Activated CD8-positive, alpha-beta memory T cell treated with anti-CD3 and anti-CD28 coated beads for 48 hours (primary cell): ENCODE data around the gene PSME3IP1.

ENCODE experiments used
- DNase-seq, 3 experiments: peaks; one replicate each; pipeline ENCODE4 v3.0.0-alpha.2; 2020; ENCODE audit warnings: low read depth in 2 of 3, low spot score in 2 of 3

The PSME3IP1 gene

GRCh38 chr16:57169327-57169726, 16.5 kb downstream of the PSME3IP1 start:
- no peak for DNase-seq

DNA sequence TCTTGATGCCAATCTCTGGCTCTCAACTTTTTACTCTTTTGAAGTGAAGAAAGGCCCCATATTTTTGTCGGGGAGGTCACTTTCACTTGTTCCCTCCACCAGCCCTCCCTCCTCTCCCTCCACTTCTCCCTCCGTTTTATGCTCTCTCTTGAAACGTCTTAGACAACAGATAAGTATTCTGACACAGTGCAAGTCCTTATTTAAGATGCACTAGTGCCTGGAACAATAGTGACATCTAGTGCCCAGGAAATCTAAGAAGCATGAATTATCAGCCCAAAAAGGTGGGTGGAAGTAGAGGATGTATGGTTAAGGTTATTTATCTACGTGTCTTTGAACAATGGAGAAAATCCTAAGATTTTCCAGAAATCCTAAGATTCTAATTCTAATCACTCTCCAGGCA, 17.9 kb downstream of the PSME3IP1 start:
- DNase-seq = no peak

DNA sequence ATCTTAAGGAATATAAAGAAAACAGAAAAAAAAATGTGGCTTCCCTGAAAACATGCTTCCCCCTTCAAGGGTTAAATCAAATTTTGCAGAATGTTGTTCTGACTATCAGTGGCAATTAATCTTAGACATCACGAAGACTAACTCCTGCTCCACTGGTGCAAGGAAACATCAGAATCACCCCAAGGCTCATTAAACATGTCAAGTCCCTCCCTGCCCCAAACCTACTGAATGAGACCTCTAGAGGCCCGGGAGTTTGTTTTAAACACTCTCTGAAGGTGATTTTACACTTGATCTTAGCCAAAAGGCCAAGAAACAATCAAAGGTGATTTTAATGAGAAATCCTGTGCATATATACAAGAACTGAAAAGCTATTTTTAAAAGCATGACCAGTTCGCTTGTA, 18.3 kb downstream of the PSME3IP1 start:
- DNase-seq = no peak

DNA sequence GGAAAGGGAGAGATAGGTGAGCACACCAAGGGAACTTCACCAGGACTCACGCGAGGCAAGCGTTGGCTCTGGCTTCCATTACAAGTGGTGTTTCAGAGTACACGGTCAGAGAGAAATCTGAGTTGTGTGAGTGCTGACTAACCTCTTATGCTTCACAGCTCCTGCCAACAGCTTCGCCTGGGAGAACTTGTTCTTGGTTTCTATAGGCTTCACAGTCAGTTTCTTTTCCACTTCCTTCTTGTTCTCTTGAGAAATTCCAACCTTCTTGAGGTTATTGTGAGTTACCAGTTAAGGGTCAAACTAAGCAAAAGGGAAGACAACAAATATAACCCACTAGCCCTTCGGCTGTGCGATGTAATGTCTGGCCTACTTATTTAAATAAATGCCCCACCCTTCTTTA, 18.9 kb downstream of the PSME3IP1 start:
- no peak for DNase-seq

GRCh38 chr16:57166451-57166850, 19.4 kb downstream of the PSME3IP1 start:
- DNase-seq = no peak

- DNase-seq = no peak
These were observed 19.9 kb downstream of the PSME3IP1 start for GRCh38 chr16:57165938-57166337.

- no peak for DNase-seq
These were observed 20.4 kb downstream of the PSME3IP1 start for GRCh38 chr16:57165483-57165882.

DNA sequence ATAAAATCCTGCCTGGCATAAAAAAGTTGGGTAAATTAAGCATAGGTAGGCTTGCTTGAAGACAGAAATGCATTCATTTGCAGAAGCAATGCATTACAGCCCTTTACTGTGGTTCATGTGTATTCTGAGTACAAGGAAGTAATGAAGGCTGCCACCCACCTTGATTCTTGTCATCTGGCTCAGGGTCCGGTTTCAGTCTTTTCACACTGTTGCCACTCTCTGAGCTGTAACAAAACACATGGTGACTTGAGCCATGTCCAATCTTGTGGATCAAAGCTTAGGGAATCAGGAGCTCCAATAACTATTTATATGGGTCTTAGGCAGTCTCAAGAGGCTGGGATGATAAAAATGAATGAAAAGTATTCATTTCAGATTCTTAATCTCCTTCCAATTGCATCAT, 22.0 kb downstream of the PSME3IP1 start:
- DNase-seq = no peak

- no peak for DNase-seq
These were observed 26.4 kb downstream of the PSME3IP1 start for GRCh38 chr16:57159447-57159846.

DNA sequence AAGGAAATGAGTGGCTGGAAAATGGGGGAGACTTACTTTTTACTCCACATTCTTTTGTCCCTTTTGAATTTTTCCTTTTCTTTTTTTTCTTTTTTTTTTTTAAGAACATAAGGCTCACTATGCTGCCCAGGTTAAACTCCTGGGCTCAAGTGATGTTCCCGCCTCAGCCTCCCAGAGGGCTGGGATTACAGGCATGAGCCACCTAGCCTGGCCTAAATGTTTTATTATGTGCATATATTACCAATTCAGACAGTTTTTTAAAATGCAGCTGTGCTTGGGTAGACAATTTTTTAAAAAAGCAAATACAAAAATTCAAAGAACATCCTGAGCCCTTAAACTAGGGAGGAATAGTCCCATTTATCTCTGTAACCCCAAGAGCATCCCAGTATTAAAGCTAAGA, 28.3 kb downstream of the PSME3IP1 start:
- DNase-seq = no peak

DNA sequence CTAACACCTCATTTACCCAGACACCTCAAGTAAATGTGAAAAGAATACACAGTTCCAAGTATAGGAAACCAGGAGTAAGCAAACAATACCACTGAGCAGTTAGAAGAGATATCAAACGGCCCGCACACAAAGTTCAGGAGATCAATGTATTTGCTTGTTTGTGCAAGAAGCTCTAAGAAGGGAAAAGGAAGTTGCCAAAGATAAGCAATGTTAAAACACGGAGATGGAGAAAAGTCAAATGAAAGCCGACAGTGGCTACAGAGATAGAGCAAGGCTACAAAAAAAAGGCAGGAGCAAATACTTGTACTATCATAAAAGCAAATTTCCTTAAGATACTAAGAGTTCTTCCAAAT, 29.5 kb downstream of the PSME3IP1 start:
- DNase-seq = no peak

GRCh38 chr16:57155702-57156350, 30.0 kb downstream of the PSME3IP1 start:
- no peak for DNase-seq

DNA sequence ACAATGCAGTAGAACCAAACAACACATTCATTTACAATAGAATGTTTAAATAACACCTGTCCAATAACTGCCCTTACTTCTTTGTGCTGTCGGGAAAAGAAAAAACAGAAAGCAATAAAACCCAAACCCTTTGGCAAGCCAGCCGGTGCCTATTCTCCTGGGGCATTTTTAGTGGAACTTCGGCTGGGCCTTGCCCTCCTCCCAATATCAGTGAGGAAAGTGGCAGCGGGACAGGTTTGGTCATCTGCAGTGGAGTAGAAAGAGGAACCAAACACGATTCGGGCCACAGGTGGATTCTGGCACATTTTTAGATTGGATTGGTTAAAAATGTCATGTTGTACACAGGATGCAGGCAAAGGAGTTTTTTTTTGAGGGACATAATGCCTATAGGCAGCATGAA, 32.0 kb downstream of the PSME3IP1 start:
- DNase-seq = no peak

- no peak for DNase-seq
These were observed 33.4 kb downstream of the PSME3IP1 start for GRCh38 chr16:57152096-57153093.

- no peak for DNase-seq
These were observed 34.5 kb downstream of the PSME3IP1 start for GRCh38 chr16:57151369-57151768.

DNA sequence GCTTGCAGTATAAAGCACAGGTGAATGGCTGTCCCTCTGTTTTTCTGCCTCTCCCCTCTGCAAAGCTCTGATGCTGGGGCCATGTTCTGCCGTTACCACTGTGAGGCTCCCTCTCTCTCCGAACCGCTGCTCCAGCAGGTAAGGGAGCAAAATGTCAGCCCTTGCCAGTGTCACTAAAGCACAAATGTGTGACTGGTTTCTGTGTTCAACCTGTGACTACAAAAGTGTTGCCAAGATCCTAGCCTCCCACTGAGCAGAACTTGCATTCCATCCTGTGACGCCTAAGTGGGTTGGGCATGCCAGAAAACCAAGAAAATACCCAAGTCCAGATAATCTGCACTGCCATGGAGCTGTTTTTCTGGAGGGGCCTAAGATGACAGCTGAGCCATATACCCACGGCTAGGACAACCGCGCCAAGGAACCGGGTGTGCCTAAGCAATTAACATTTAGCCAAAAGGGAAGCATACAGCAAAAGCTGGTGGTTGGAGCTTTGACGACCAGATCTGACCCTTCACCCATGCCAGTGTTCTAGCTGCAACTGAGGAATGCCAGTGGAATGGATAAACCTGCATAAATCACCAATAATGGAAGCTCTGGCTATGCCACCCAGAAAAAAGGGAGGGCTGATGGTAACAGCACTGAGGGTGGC, 35.0 kb downstream of the PSME3IP1 start:
- DNase-seq = no peak

- no peak for DNase-seq
These were observed 36.4 kb downstream of the PSME3IP1 start for GRCh38 chr16:57149391-57149790.

- DNase-seq = no peak
These were observed 37.4 kb downstream of the PSME3IP1 start for GRCh38 chr16:57148481-57148880.

DNA sequence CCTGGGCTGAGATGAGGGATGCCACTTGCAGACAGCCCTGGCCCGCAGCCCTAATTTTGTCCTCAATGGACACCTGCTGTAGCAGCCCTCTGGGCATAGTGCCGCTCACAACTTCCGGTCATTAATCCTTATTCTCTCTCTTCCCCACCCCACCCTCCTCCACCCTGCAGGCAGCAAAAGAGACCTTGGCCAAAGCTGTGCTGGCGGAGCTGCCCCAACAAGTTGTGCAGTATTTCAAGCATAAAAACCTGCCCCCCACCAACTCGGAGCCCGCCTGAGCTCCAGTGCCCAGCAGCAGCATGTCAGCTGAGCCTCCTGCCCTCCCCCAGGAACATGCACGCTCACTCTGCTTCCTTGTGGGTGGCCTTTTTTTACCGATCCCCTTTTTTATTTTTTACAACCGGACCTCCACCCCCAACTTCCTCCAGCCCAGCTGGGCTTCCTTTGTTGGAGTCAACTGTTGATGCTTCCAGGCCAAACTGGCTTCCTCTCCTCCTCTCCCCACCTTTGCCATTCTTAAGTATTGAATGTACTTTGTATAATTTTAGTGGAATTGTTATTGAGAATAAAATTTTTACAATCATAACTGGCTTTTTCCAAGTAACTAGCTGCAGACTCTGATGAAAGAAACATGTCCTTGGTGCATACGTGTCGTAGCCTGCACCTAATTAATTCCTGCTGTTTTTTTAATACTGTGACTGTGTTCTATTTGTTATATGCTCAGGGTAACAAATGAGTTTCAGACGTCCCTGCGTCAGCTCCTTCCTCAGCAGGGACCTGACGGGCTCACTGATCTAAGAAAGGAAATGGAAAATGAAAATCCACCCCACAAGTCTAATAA, 38.2 kb downstream of the PSME3IP1 start:
- DNase-seq = no peak

DNA sequence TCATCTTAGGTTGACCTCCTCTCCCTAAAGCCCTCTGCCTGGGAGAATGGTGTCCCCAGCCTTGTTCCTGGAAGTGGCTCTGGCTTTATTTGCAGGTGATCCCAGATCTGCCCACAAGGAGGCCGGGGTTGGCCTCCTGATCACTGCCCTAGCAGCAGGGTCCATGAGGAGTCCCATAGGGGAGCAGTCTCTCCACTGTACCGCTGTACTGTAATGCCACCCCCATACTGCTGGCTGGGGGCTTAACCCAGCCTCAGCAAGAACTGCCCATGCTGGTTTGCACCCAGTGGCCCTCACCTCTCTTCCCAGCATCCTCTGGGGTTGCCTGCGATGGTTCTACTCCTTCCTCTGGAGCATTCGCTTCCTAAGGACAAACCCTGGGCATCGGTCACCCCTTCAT, 39.1 kb downstream of the PSME3IP1 start:
- no peak for DNase-seq

DNA sequence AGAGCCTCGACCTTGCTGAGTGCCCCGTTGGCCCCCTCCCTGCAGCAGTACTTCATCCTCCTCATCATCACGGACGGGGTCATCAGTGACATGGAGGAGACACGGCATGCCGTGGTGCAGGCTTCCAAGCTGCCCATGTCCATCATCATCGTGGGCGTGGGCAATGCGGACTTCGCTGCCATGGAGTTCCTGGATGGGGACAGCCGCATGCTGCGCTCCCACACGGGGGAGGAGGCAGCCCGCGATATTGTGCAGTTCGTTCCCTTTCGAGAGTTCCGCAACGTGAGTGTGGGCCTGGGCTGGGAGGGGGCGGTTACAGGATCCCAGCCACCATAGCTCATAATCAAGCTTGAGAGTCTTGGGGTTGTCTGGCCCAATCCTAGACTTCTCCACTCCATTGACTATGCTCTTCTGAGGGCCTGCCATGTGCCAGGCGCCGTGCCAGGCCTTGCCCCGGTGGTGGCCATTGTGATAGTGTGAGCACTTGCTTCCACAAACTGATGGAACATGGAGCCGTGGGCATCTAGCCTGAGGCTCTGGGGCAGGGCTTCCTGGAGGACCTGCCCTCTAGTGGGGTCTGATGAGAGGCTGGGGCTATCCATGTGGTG, 39.7 kb downstream of the PSME3IP1 start:
- DNase-seq = no peak
